Measurements from ENCODE around the gene WWOX.

GRCh38 chr16:78116946-78117345 is 17.5 kb downstream of the WWOX start:
- no peak for TF ChIP-seq ZFP3 (CRISPR knock-in tag; IDR thresholded peaks at IDR 0.05)
- TF ChIP-seq CREB5 (CRISPR knock-in tag; IDR thresholded peaks at IDR 0.05; ENCODE audit: low read depth), result no peak
- no peak for TF ChIP-seq OSR1 (CRISPR knock-in tag; IDR thresholded peaks at IDR 0.05)
- no peak for TF ChIP-seq PATZ1 (CRISPR knock-in tag; IDR thresholded peaks at IDR 0.05; ENCODE audit: borderline replicate concordance)
- no peak for TF ChIP-seq CSRNP3 (CRISPR knock-in tag; IDR thresholded peaks at IDR 0.05)
- no peak for TF ChIP-seq RARB (CRISPR knock-in tag; IDR thresholded peaks at IDR 0.05)
- no peak for TF ChIP-seq CSDC2 (CRISPR knock-in tag; IDR thresholded peaks at IDR 0.05)
- TF ChIP-seq ZC3H10 (CRISPR knock-in tag; IDR thresholded peaks at IDR 0.05), result no peak

All from SK-N-SH treated with all-trans-retinoic acid at 6 μM for 48 hours (cell line).